Activated CD8-positive, alpha-beta memory T cell treated with anti-CD3 and anti-CD28 coated beads, Interleukin-2, amount 50 U/mL, for 24 hours (primary cell): Measurements from ENCODE around the gene PPP1R9B.

Experiments
- DNase-seq: peaks from one replicate; pipeline ENCODE4 v3.0.0-alpha.2; 2020; ENCODE audit errors: extremely low read depth

The PPP1R9B gene

GRCh38 chr17:50141026-50141744 lies 9.3 kb downstream of the PPP1R9B start:
- DNase-seq, result no peak

- DNase-seq, result peak; percentile 68
Measured at GRCh38 chr17:50139950-50140885, 10.3 kb downstream of the PPP1R9B start.

DNA sequence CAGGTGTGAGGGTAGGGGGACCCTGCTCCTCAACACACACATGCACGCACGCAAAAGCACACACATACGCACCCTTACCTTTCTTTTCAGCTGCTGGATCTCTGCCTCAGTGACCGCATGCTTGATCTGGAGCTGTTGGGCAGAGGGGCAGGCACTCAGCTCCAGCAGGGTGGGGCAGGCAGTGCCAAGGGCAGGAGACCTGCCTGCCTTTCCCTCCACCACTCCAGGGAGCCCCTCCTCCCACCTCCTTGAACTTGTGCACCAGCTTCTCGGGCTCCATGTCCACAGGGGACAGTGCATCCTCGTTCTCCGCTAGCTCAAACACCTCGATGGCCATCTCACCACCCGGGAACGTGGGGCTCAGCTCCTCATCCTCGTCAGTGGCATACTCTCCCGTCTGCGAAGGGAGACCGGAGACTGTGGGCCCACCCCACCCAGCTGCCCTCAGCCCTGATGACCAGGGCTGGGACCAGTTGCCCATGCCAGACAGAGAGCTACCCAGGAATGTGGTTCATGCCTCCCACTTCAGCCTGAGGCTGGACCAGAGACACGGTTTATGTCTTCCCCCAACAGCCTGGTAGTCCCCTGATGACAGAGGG lies 11.2 kb downstream of the PPP1R9B start:
- DNase-seq, result no peak

- no peak for DNase-seq
Measured at GRCh38 chr17:50137042-50137441, 13.4 kb downstream of the PPP1R9B start.

DNA sequence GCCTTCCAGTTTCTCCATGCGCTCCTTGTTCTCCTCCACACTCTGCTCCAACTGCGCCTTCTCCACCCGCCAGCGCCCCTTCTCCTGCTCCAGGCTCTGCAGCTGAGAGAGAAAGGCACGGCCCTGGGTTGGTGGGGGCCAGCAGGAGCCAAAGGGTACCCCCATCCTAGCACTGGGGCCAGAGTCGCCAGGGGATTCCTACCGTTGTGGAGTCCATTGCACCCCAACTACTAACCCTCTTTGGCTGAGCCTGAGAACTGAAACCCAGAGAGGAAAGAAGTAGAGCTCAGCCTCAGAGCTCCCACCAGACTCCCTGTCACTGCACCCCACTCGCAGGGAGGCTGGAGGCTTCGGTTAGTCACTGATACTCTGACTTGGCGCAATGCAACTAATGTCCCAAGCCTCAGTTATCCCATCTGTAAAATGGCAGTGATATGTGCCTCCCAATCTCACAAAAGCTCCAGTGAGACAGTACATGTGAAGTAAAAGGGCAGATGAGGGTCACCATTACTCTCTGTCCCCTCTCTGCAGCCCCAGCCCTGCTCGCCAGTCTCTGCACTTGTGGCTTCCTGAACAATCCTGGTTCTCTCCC lies 14.3 kb downstream of the PPP1R9B start:
- DNase-seq, result no peak

DNA sequence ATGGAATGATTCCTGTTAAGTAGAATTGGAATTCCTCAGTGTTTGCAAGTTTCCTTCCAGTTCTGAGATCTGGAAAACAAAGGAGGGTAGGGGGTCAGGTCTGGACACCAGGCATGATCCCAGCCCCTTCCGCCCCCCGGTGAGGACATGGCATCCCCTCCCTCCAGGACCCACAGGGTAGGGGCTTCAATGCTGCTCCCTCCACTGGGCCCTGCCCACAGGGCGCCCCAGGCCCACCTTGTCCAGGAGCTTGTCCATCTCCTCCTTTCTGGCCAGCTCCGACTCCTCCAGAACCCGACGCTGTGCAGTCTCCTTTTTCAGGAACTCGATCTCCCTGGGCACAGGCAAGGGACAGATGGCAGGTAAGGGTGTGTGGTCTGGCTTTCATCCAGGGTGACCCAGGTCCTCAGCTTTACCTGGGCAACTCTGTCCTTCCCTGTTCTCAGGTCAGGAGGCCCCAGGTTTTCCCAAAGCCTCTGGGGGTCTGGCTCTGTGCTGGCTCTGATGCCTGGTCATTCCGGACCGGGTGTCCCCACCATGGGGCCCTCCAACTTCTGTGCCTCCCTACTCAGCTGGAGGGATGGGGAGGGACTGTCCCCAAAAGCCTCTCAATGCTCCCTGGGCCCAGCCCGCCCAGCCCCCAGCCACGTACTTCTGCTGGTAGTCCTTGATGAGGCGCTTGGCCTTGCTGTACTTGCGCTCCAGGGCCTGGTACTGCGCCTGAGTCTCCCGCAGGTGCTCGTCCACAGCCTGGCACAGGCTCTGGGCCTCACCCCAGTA lies 15.0 kb downstream of the PPP1R9B start:
- no peak for DNase-seq

- DNase-seq, result no peak
Measured at GRCh38 chr17:50134206-50135110, 16.0 kb downstream of the PPP1R9B start.

DNA sequence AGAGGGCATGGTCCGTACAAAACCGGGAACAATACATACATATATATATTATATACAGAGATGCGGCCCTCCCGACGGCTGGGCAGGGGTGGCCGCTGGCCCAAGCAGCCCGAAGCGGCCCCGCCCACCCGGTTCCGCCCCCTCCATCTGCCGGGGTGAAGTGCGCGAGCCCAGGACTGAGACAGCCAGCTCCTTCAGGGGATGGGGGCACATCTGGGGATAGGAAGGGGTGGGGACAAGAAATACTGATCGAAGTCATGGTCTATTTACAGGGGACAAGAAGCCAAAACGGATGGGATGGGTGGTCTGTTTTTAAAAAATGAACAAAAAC lies 16.7 kb downstream of the PPP1R9B start:
- no peak for DNase-seq

DNA sequence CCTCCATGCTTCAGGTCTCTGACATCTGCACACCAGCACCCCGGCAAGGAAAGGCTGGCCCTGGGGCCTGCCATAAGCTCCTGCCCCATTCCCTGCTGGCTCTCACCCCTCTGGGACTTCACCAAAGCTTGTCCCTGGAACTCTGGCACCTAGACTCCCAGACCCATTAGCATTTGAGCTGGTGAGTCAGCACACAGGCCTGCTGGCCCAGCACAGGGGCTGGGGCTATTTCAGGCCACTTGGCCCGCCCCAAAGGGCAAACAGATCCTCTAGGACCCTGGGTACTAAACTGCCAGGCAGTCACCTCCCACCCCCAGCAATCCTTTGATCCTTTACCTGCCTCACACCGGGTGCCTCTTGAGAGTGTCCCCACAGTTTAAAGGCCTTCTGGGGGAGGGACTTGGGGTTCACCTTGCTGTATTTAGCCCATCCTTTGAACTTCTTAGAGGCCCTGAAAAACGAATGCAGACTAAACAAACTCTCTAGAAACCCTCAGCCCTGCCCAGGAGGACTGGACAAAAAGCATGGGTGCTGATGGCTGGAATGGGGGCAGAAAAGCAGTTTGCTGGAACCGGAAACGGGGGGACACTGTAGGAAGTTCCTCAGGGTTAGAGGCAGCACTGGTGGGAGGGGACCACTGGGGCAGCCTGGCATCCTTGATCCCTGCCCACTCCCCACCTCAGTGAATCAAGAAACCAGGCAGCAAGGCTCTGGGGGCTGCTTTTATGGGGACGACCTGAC lies 17.3 kb downstream of the PPP1R9B start:
- no peak for DNase-seq

DNA sequence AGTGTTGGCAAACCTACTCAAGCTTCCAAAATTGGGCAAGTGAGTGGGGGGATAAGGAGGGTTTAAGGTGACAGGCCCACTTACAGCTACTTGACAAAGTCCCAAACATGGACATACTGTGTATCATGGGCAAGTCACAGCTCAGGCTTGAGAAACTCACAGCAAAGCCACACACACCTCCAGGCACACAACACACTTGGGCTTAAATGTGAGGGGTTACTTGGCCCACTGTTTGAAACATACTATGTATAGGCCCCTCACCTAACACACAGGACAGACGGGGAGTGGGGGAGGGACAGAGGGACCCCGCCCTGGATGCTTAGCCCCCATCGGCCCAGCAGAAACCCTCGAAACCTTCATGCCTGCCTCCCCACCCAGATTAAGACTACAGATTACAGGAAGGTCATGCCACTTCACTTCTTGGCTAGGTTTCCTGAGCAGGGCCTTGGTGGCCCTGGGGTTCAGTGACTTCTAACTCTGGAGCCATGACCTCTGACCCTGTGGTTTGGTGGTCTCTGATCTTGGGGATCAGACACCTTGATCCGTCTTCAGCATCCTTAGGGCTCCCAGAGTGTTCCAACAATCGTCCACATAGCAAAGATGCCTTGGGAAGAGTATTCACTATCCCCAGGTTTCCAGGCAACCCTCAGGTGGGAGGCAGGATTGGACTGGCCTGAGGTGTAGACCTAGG lies 18.2 kb downstream of the PPP1R9B start:
- no peak for DNase-seq

DNA sequence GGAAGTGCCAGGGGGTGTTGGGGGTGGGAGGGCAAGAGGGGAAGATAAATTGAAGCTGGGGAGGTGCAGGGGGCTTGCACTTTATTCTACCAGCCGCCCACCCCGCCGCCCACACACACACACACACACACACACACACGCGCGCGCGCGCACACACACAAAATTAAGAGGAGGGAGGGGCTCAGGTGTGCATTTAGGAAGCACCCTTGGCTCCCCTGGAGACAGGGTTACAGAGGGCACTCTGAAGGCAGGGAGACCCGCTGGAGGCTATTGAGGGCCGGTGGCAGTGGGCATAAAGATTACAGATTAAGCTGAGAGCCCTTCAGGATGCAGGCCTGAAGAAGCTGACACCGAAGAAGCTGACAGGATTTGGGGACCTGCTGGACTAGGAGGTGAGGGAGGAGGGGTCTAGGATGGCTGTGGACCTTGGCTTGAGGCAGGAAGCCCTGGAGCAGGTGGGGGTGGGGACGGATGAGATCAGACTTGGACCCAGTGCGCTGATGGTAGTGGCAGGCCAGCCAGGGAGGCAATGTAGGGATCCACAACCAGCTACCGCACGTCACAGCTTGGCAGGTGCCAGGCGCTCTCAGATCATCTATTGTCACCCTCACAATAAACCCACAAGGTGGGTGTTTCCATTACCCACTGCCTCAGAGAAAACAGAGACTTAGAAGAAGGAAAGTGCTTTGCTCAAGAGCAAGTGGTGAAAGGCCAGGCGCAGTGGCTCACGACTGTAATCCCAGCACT lies 19.7 kb downstream of the PPP1R9B start:
- no peak for DNase-seq

DNA sequence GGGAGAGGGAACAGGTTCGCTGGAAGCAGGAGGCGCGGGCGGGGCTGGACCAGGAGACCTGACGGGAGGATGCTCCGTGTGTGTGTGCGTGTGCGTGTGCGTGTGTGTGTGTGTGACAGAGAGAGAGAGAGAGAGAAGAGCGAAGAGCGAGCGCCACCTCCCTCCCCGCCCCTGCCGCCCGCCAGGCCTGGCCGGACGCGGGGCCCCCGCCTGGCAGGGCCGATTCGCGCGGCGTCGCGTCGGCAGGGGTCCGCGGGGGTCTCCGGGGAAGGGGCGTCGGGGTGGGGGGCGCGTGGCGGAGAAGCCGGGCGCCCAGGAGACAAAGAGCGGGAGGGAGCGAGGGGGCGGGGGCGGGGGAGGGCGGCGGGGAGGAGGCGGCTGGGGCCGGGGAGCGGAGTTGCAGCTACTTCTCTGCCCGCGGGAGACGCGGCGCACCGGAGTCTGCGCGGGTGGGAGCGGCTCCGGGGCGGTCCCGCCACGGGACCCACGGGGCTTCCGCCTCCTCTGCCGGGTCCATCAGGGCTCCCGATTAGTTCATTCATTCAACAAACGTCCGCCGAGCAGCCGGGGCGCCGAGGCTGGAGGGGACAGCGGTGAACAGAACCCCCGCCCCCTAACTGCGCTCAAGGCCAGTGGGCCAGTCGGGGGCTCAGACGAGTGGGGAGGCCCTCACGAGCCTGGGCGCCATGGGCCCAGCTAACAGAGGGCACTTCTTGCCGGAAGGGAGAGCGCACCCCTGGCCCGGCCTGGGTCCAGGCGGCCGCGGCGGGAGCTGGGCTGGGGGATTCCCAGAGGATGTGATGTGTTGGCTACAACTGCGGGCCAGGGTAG lies 20.5 kb downstream of the PPP1R9B start, which contains the start of gene SAMD14:
SAMD14 (minus strand) TSS at position 433 of the 831 bp plus-strand sequence. CDS start 5,201 bp downstream, outside the sequence.
- DNase-seq, result no peak

DNA sequence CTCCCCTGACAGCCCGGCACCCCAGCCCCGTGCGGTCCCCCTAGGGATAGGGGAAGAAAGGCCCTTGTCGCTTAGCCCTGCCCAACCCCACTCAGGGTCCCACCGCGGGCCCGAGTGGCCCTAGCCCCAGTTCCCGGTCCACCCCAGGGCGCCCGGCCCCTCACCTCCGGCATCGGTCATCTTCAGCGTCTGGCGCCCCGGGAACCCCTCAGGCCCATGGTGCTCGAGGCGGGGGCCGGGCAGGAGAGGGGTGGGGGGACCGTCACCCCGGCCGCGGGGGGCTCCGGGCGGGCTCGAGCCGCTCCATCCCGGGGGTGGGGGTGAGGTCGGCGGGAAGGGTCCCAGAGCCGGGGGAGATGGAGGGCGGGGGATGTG lies 21.1 kb downstream of the PPP1R9B start:
- no peak for DNase-seq

GRCh38 chr17:50128441-50129352 lies 21.8 kb downstream of the PPP1R9B start:
- no peak for DNase-seq

DNA sequence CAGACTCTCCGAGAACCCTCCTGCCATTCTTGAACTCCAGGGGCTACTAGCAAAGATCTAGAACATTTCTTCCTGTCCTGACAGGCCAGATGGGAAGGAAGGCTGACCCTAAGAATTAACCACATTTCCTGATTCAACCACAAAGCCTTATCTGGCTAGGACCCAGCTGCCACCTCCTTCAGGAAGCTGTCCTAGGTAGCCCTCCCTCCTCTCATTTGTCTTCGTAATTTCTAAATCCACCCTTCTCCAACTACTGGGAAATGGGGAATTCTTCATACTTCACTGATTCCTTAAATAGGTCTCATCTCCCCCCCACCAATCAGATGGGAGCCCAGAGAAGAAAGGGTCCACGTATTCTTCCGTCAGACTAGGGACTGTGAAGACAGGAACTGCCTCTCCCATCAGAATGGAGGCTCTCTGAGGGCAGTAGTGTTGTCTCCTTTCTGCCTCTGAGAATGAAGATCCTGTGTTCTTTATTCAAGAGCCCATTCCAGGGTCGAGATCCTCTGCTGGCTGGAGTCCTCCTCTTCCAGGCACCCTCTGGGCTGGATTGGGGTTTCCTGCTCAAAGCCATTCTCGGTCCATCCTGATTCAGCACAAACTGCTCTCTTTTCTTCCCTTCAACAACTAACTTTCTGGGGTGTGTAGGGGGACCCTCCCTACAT lies 22.6 kb downstream of the PPP1R9B start:
- DNase-seq, result no peak
